Effector memory CD4-positive, alpha-beta T cell (primary cell): Measurements from ENCODE around the gene BMPR1A.

Experiments used
- DNase-seq, 3 donors: peaks; one replicate each; pipeline ENCODE4 v3.0.0-alpha.2; 2020
- H3K27ac ChIP-seq: 2 replicates; pipeline ENCODE4 v1.7.0; 2013; ENCODE audit warnings: mild to moderate bottlenecking, low read length, moderate library complexity; ENCODE audit not compliant: insufficient read depth, poor library complexity, severe bottlenecking
- H3K27me3 ChIP-seq: replicated peaks from 2 replicates; pipeline ENCODE4 v1.7.0; 2013; ENCODE audit warnings: mild to moderate bottlenecking, low read length; ENCODE audit not compliant: insufficient read depth, control insufficient read depth, poor library complexity, severe bottlenecking
- H3K36me3 ChIP-seq: 2 replicates; pipeline ENCODE4 v1.7.0; 2013; ENCODE audit warnings: mild to moderate bottlenecking, low read length, moderate library complexity; ENCODE audit not compliant: control insufficient read depth, insufficient read depth
- H3K4me1 ChIP-seq: 2 replicates; pipeline ENCODE4 v1.7.0; 2013; ENCODE audit warnings: low read length, mild to moderate bottlenecking; ENCODE audit not compliant: control insufficient read depth, insufficient read depth, poor library complexity, severe bottlenecking
- H3K4me3 ChIP-seq: 2 replicates; pipeline ENCODE4 v1.7.0; 2013; ENCODE audit warnings: low read length, low read depth, mild to moderate bottlenecking; ENCODE audit not compliant: insufficient read depth, poor library complexity, severe bottlenecking
- H3K9me3 ChIP-seq: 2 replicates; pipeline ENCODE4 v1.7.0; 2013; ENCODE audit warnings: mild to moderate bottlenecking, low read length, moderate library complexity; ENCODE audit not compliant: control insufficient read depth

Gene BMPR1A

GRCh38 chr10:86779220-86780017 is 23.0 kb downstream of the BMPR1A start:
- no peaks in the 10 kb centered on the region for H3K4me1 ChIP-seq
- H3K27me3 ChIP-seq, result no peaks in the 10 kb centered on the region
- no peaks in the 10 kb centered on the region for H3K9me3 ChIP-seq
- no peak for DNase-seq
- no peak overlapping the region for H3K27ac ChIP-seq
- no peak overlapping the region for H3K4me3 ChIP-seq
- no peaks in the 10 kb centered on the region for H3K36me3 ChIP-seq

GRCh38 chr10:86782701-86783418 is 26.4 kb downstream of the BMPR1A start:
- Histone ChIP-seq H3K4me3 (no peak overlapping the region), H3K9me3 (no peaks in the 10 kb centered on the region), H3K36me3 (no peaks in the 10 kb centered on the region), H3K27ac (no peak overlapping the region), H3K27me3 (no peaks in the 10 kb centered on the region), H3K4me1 (no peaks in the 10 kb centered on the region)
- DNase-seq, result no peak

- H3K27ac ChIP-seq, result no peak overlapping the region
- H3K9me3 ChIP-seq, result no peaks in the 10 kb centered on the region
- no peaks in the 10 kb centered on the region for H3K27me3 ChIP-seq
- no peaks in the 10 kb centered on the region for H3K4me1 ChIP-seq
- DNase-seq, result no peak
- H3K36me3 ChIP-seq, result no peaks in the 10 kb centered on the region
- no peak overlapping the region for H3K4me3 ChIP-seq
These were observed 28.6 kb downstream of the BMPR1A start for GRCh38 chr10:86785037-86785436.

- no peak for DNase-seq
- Histone ChIP-seq H3K27ac (no peak overlapping the region), H3K4me3 (no peak overlapping the region), H3K36me3 (no peaks in the 10 kb centered on the region), H3K9me3 (no peaks in the 10 kb centered on the region), H3K27me3 (no peaks in the 10 kb centered on the region), H3K4me1 (no peaks in the 10 kb centered on the region)
These were observed 29.5 kb downstream of the BMPR1A start for GRCh38 chr10:86785968-86786367.

GRCh38 chr10:86786368-86786767 is 29.9 kb downstream of the BMPR1A start:
- Histone ChIP-seq H3K36me3 (no peaks in the 10 kb centered on the region), H3K27me3 (no peaks in the 10 kb centered on the region), H3K9me3 (no peaks in the 10 kb centered on the region), H3K27ac (no peak overlapping the region), H3K4me1 (no peaks in the 10 kb centered on the region), H3K4me3 (no peak overlapping the region)
- DNase-seq, result no peak

- H3K36me3 ChIP-seq, result no peaks in the 10 kb centered on the region
- H3K27ac ChIP-seq, result no peak overlapping the region
- H3K4me3 ChIP-seq, result no peak overlapping the region
- no peaks in the 10 kb centered on the region for H3K9me3 ChIP-seq
- no peaks in the 10 kb centered on the region for H3K27me3 ChIP-seq
- no peak for DNase-seq
- no peaks in the 10 kb centered on the region for H3K4me1 ChIP-seq
These were observed 34.0 kb downstream of the BMPR1A start for GRCh38 chr10:86790394-86790793.

GRCh38 chr10:86792461-86793167 is 36.2 kb downstream of the BMPR1A start:
- Histone ChIP-seq H3K27me3 (no peaks in the 10 kb centered on the region), H3K4me1 (no peaks in the 10 kb centered on the region), H3K27ac (no peak overlapping the region), H3K9me3 (no peaks in the 10 kb centered on the region), H3K36me3 (no peaks in the 10 kb centered on the region), H3K4me3 (no peak overlapping the region)
- no peak for DNase-seq

- no peaks in the 10 kb centered on the region for H3K4me1 ChIP-seq
- no peaks in the 10 kb centered on the region for H3K27me3 ChIP-seq
- H3K36me3 ChIP-seq, result no peaks in the 10 kb centered on the region
- H3K9me3 ChIP-seq, result no peaks in the 10 kb centered on the region
- H3K4me3 ChIP-seq, result no peak overlapping the region
- H3K27ac ChIP-seq, result no peak overlapping the region
- DNase-seq, result no peak
These were observed 37.3 kb downstream of the BMPR1A start for GRCh38 chr10:86793696-86794095.

- no peak overlapping the region for H3K27ac ChIP-seq
These were observed 38.9 kb downstream of the BMPR1A start for GRCh38 chr10:86795353-86795752.

GRCh38 chr10:86798025-86798424 is 41.6 kb downstream of the BMPR1A start:
- Histone ChIP-seq H3K4me3 (no peak overlapping the region), H3K36me3 (no peaks in the 10 kb centered on the region), H3K27me3 (no peaks in the 10 kb centered on the region), H3K9me3 (no peaks in the 10 kb centered on the region), H3K27ac (no peak overlapping the region), H3K4me1 (no peaks in the 10 kb centered on the region)
- DNase-seq, result no peak

More at GRCh38 chr10:86795353-86795752, 38.9 kb downstream of the BMPR1A start:
- no peak for DNase-seq
- Histone ChIP-seq H3K4me3 (no peak overlapping the region), H3K4me1 (no peaks in the 10 kb centered on the region), H3K9me3 (no peaks in the 10 kb centered on the region), H3K27me3 (no peaks in the 10 kb centered on the region), H3K36me3 (no peaks in the 10 kb centered on the region)
